Measurements from ENCODE around the gene PRSS33.

The PRSS33 gene

DNA sequence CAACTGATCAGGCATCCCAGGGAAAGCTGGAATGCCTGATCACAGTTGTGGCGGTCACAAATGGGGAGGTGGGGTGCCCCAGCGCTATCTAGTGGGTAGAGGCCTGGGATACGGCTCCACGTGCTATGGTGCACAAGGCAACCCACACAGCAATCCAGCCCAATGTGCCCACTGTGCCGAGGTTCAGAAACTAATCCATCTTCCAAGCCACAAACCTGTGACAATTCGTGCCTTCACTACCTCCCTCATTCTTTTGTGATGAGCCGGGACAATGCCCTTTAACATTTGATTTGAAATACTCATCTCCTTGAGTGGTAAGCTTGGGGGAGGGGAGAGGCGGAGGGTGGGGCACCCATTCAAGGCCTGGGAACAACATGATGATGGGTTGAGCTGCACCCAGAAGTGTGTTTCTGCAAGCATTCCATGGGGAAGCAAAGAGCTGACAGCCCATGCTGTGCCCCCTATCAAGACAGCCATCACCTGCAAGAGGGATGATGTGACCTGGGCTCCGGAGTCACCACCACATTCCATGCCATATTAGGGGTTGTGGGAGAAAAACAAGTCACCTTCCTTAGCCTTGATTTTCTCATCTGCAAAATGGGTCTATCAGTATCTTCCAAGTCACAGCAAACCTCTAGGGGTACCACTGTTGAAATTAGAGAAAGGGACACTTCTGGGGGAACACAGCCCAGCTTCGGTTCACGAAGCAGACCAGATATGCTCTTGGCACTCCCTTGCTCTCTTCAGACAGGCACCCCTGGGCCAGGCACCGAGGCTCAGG, 14.0 kb downstream of the PRSS33 start:
- Histone ChIP-seq H3K4me3 (ENCODE audit: insufficient read length, low read depth) (no peak overlapping the region), H3K9me3 (ENCODE audit: insufficient read depth, low read length) (no peaks in the 10 kb centered on the region), H3K36me3 (ENCODE audit: insufficient read depth, insufficient read length, low read length) (peaks cover 77% of the 10 kb centered on the region), H3K27me3 (ENCODE audit: insufficient read depth, insufficient read length) (no peaks in the 10 kb centered on the region), H3K4me1 (ENCODE audit: insufficient read depth, insufficient read length) (peaks cover 31% of the 10 kb centered on the region), H3K9ac (ENCODE audit: insufficient read length, low read depth) (no peak overlapping the region)
- DNase-seq (ENCODE audit: low read depth, low spot score) = no peak
- TF ChIP-seq SUZ12 (IDR thresholded peaks at IDR 0.05; ENCODE audit: extremely low read depth, insufficient read depth, insufficient read length) = no peak
- no peak for TF ChIP-seq ZNF274 (IDR thresholded peaks at IDR 0.05; ENCODE audit: low read depth, low read length)
- TF ChIP-seq YY1 (IDR thresholded peaks at IDR 0.05; ENCODE audit: insufficient read depth, insufficient read length) = no peak

DNA sequence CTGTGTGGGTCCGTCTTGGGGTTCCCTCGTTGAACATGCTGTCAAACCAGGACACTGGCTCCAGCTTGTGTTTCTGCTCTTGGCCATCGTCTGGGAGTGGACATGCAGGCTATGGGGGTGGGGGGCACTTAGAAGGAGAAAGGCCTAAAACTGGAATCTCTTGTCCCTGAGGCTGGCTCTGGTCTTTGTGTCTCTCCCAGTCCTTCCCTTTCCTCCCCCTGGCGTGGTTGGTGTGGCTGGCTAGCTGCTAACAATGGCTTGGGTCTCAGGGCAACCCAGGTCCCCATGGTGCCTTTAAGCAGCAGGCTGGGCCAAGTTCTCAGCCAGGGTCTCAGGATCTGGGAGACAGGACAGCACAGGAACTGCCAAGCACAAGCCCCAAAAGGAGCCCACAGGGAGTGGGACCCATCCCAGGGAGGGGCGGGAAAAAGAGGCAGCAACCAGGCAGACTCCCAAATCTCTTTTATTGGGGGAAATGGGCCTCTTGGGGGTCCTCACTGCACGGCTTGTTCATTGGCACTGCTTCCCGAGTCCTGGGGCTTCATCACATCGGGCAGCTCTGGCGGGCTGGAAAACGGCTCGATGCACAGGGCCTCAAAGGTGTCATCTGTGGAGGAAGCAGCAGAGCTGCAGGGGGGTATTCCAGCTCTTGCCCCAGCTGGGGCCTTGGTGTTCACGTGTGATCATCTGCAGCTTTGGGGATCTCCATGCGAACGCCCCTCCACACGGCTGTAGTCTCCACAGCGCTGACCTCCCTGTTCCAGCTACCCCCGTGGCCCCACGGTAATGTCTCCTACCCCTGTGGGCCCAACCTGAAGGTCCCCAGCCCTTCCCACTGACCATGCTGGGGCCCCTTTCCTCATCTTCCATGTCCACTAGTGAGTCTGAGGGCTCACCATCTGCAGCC, 15.6 kb downstream of the PRSS33 start:
- Histone ChIP-seq H3K4me1 (ENCODE audit: insufficient read depth, insufficient read length) (peaks cover 43% of the 10 kb centered on the region), H3K9ac (ENCODE audit: insufficient read length, low read depth) (no peak overlapping the region), H3K36me3 (ENCODE audit: insufficient read depth, insufficient read length, low read length) (peaks cover 94% of the 10 kb centered on the region), H3K27me3 (ENCODE audit: insufficient read depth, insufficient read length) (no peaks in the 10 kb centered on the region), H3K4me3 (ENCODE audit: insufficient read length, low read depth) (no peak overlapping the region), H3K9me3 (ENCODE audit: insufficient read depth, low read length) (no peaks in the 10 kb centered on the region)
- no peak for TF ChIP-seq SUZ12 (IDR thresholded peaks at IDR 0.05; ENCODE audit: extremely low read depth, insufficient read depth, insufficient read length)
- TF ChIP-seq YY1 (IDR thresholded peaks at IDR 0.05; ENCODE audit: insufficient read depth, insufficient read length) = no peak
- TF ChIP-seq ZNF274 (IDR thresholded peaks at IDR 0.05; ENCODE audit: low read depth, low read length) = no peak
- no peak for DNase-seq (ENCODE audit: low read depth, low spot score)

- H3K9me3 ChIP-seq (ENCODE audit: insufficient read depth, low read length) = no peaks in the 10 kb centered on the region
- no peak for TF ChIP-seq SUZ12 (IDR thresholded peaks at IDR 0.05; ENCODE audit: extremely low read depth, insufficient read depth, insufficient read length)
- TF ChIP-seq ZNF274 (IDR thresholded peaks at IDR 0.05; ENCODE audit: low read depth, low read length) = no peak
- no peak for TF ChIP-seq YY1 (IDR thresholded peaks at IDR 0.05; ENCODE audit: insufficient read depth, insufficient read length)
- H3K27me3 ChIP-seq (ENCODE audit: insufficient read depth, insufficient read length) = no peaks in the 10 kb centered on the region
- no peak for DNase-seq (ENCODE audit: low read depth, low spot score)
- peak overlapping the region; percentile 24 for H3K9ac ChIP-seq (ENCODE audit: insufficient read length, low read depth)
- H3K4me3 ChIP-seq (ENCODE audit: insufficient read length, low read depth) = no peak overlapping the region
- H3K36me3 ChIP-seq (ENCODE audit: insufficient read depth, insufficient read length, low read length) = peaks cover 100% of the 10 kb centered on the region
- H3K4me1 ChIP-seq (ENCODE audit: insufficient read depth, insufficient read length) = peaks cover 47% of the 10 kb centered on the region
Measured at GRCh38 chr16:2770057-2770951, 17.1 kb downstream of the PRSS33 start.

- H3K9ac ChIP-seq (ENCODE audit: insufficient read length, low read depth) = peak overlapping the region; percentile 18
- H3K4me1 ChIP-seq (ENCODE audit: insufficient read depth, insufficient read length) = peaks cover 47% of the 10 kb centered on the region
- DNase-seq (ENCODE audit: low read depth, low spot score) = no peak
Measured at GRCh38 chr16:2769675-2770056, 17.7 kb downstream of the PRSS33 start.

GRCh38 chr16:2769100-2769529, 18.2 kb downstream of the PRSS33 start:
- peaks cover 47% of the 10 kb centered on the region for H3K4me1 ChIP-seq (ENCODE audit: insufficient read depth, insufficient read length)
- peak overlapping the region; percentile 27 for H3K9ac ChIP-seq (ENCODE audit: insufficient read length, low read depth)
- H3K36me3 ChIP-seq (ENCODE audit: insufficient read depth, insufficient read length, low read length) = peaks cover 100% of the 10 kb centered on the region
- TF ChIP-seq SUZ12 (IDR thresholded peaks at IDR 0.05; ENCODE audit: extremely low read depth, insufficient read depth, insufficient read length) = no peak
- no peak for TF ChIP-seq YY1 (IDR thresholded peaks at IDR 0.05; ENCODE audit: insufficient read depth, insufficient read length)
- TF ChIP-seq ZNF274 (IDR thresholded peaks at IDR 0.05; ENCODE audit: low read depth, low read length) = no peak
- no peak for DNase-seq (ENCODE audit: low read depth, low spot score)
- no peaks in the 10 kb centered on the region for H3K9me3 ChIP-seq (ENCODE audit: insufficient read depth, low read length)
- H3K4me3 ChIP-seq (ENCODE audit: insufficient read length, low read depth) = no peak overlapping the region
- no peaks in the 10 kb centered on the region for H3K27me3 ChIP-seq (ENCODE audit: insufficient read depth, insufficient read length)

More at GRCh38 chr16:2769675-2770056, 17.7 kb downstream of the PRSS33 start:
- peaks cover 100% of the 10 kb centered on the region for H3K36me3 ChIP-seq (ENCODE audit: insufficient read depth, insufficient read length, low read length)
- H3K9me3 ChIP-seq (ENCODE audit: insufficient read depth, low read length) = no peaks in the 10 kb centered on the region
- no peak overlapping the region for H3K4me3 ChIP-seq (ENCODE audit: insufficient read length, low read depth)
- H3K27me3 ChIP-seq (ENCODE audit: insufficient read depth, insufficient read length) = no peaks in the 10 kb centered on the region
- no peak for TF ChIP-seq ZNF274 (IDR thresholded peaks at IDR 0.05; ENCODE audit: low read depth, low read length)
- TF ChIP-seq SUZ12 (IDR thresholded peaks at IDR 0.05; ENCODE audit: extremely low read depth, insufficient read depth, insufficient read length) = no peak
- no peak for TF ChIP-seq YY1 (IDR thresholded peaks at IDR 0.05; ENCODE audit: insufficient read depth, insufficient read length)

DNA sequence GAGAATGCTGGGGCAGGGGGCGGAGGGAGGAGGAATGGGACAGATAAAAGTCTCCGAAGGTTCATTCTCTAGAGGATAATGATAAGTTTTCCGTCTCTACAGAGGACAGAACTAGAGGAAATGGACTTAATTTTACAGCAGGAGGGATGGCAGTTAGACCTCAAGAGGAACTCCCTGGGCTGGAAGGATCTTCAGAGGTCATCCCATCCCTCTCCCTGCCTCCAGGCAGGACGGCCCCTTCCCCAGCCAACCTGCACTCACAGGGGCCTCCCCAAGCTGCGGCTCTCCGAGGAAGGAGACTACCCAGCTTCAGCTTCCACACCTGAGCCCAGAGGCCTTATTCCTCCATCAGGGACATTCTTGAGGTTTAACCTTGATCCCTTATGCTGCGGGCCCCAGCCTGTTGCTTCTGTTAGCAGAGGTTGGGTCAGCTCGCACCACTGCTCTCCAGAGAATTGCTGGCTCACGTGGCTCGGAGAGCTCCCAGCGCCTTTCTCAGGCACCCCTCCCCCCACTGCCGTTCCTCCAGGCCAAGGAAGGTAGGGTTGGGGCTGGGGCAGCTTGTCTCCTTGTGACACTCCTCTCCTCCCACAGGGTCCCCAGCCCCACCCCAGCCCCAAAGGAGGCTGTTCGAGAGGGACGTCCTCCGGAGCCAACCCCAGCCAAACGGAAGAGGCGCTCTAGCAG, 18.8 kb downstream of the PRSS33 start:
- no peak overlapping the region for H3K9ac ChIP-seq (ENCODE audit: insufficient read length, low read depth)
- TF ChIP-seq SUZ12 (IDR thresholded peaks at IDR 0.05; ENCODE audit: extremely low read depth, insufficient read depth, insufficient read length) = no peak
- TF ChIP-seq ZNF274 (IDR thresholded peaks at IDR 0.05; ENCODE audit: low read depth, low read length) = no peak
- no peak for TF ChIP-seq YY1 (IDR thresholded peaks at IDR 0.05; ENCODE audit: insufficient read depth, insufficient read length)
- no peaks in the 10 kb centered on the region for H3K9me3 ChIP-seq (ENCODE audit: insufficient read depth, low read length)
- no peak overlapping the region for H3K4me3 ChIP-seq (ENCODE audit: insufficient read length, low read depth)
- H3K4me1 ChIP-seq (ENCODE audit: insufficient read depth, insufficient read length) = peaks cover 47% of the 10 kb centered on the region
- no peak for DNase-seq (ENCODE audit: low read depth, low spot score)
- H3K36me3 ChIP-seq (ENCODE audit: insufficient read depth, insufficient read length, low read length) = peaks cover 100% of the 10 kb centered on the region
- no peaks in the 10 kb centered on the region for H3K27me3 ChIP-seq (ENCODE audit: insufficient read depth, insufficient read length)

All from NT2/D1 (cell line).